Peyer's patch (tissue), 4 donors: Measurements from ENCODE around the gene ITGAV. TPM values are rescaled to one million over a fixed set of nuclear protein-coding genes. Genes with fewer than 3 reads are reported as not detected.

ENCODE experiments used
- DNase-seq, 3 donors: peaks; one replicate each; pipeline ENCODE4 v3.0.0-alpha.2; 2017 to 2019
- H3K27ac ChIP-seq, 4 donors: fragments of 200-600 bp; sonication (generic); one replicate each; pipeline ENCODE4 v1.5.1; 2016 to 2019
- H3K27me3 ChIP-seq, 2 donors: fragments of 200-600 bp; sonication (generic); one replicate each; pipeline ENCODE4 v1.5.1; 2019
- H3K36me3 ChIP-seq, 3 donors: fragments of 200-600 bp; sonication (generic); one replicate each; pipeline ENCODE4 v1.5.1; 2016 to 2019
- H3K4me1 ChIP-seq, 4 donors: fragments of 200-600 bp; sonication (generic); one replicate each; pipeline ENCODE4 v1.5.1; 2016 to 2019
- H3K4me3 ChIP-seq, 4 donors: fragments of 200-600 bp; sonication (generic); 1 replicate in 3 of 4; 2 replicates in 1 of 4; pipeline ENCODE4 v1.5.1; 2016 to 2019; ENCODE audit warnings: mild to moderate bottlenecking in 1 of 4
- H3K9me3 ChIP-seq, 4 donors: fragments of 200-600 bp; sonication (generic); one replicate each; pipeline ENCODE4 v1.5.1; 2016 to 2019; ENCODE audit warnings: mild to moderate bottlenecking in 1 of 4
- CTCF ChIP-seq, 6 experiments: fragments of 450-650 bp in 4 of 6; fragments of 200-600 bp in 2 of 6; sonication (generic) in 1 of 6; IDR thresholded peaks; one replicate each; pipeline ENCODE4 v1.5.1; 2017 to 2019; ENCODE audit warnings: antibody characterized with exemption in 6 of 6, mild to moderate bottlenecking in 3 of 6, moderate library complexity in 1 of 6
- POLR2A ChIP-seq, 2 donors: fragments of 450-650 bp; IDR thresholded peaks; one replicate each; pipeline ENCODE4 v1.5.1; 2017; ENCODE audit warnings: antibody characterized with exemption in 2 of 2, mild to moderate bottlenecking in 2 of 2, moderate library complexity in 2 of 2
- total RNA-seq, 4 donors: library from RNA; depleted of rRNA; stranded (reverse); fragments of >200 nt; gene quantifications; one replicate each; pipeline ENCODE4 v1.1.0, GENCODE V29; 2016

The ITGAV gene
- 10 to 100 TPM; 28.1 to 35.9 (median 31.2) TPM for total RNA-seq

DNA sequence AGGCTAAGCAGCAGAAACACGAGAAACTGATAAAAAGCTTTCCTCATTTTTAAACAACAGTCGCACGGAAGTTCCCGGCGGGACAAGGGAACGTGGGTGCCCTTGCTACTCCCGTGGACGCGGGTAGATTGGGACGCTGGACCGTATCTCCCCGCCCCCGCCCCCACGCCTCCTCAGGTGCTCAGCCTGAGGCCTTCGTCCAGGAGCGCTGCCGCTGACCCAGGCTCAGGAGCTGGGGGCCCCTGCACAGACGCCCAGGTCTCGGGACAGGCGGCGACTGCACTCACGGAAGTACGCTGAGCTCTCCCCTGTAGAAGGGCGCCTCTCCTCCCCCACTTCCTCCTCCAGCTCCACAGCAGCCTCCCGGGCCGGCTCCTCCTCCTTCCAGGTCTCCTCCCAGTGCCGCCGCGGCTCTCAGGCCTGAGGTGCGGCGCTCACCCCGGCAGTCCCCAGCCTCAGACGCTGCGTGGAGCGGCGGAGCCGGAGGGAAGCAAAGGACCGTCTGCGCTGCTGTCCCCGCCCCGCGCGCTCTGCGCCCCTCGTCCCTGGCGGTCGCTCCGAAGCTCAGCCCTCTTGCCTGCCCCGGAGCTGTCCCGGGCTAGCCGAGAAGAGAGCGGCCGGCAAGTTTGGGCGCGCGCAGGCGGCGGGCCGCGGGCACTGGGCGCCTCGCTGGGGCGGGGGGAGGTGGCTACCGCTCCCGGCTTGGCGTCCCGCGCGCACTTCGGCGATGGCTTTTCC, at the start of gene ITGAV:
Gene ITGAV, plus strand, starts transcription at position 445 of the 738 bp plus-strand sequence. Its CDS starts 283 bp downstream, at position 728.
- Histone ChIP-seq H3K4me3 (peak within 1 kb of the TSS; percentile 75 to 92 (median 80)), H3K36me3 (no peaks in the 10 kb centered on the region), H3K4me1 (peaks cover 0 to 17% (median 2%) of the 10 kb centered on the region in 4 donors), H3K27ac (peak within 1 kb of the TSS; percentile 83 to 93 (median 88)), H3K27me3 (no peaks in the 10 kb centered on the region), H3K9me3 (no peaks in the 10 kb centered on the region)
- peak; percentile 84 to 96 (median 96) for DNase-seq
- TF ChIP-seq CTCF (IDR thresholded peaks at IDR 0.05) (peak in 1 of 6 experiments; percentile 15), POLR2A (IDR thresholded peaks at IDR 0.05) (peak; percentile 90 to 95)

DNA sequence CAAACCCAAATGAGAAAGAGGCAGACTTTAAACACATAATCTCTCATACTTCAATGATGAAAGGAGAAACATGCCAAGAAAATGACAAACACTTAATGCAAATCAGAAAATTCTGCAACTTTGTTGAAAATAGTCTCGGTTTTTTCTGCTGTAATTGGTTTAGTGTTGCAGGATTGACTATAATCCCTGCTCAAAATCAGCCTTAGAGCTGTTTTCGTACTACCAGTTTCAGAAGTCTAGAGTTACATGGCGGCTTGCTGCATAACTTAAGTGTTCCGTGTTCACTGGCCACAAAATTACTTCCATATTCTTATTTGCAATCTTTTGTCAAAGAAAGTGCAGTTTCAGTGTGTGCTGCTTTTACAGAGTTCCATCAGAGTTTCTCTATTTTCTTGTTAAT, 48.9 kb upstream of the ITGAV start:
- no peaks in the 10 kb centered on the region for H3K4me1 ChIP-seq
- no peaks in the 10 kb centered on the region for H3K36me3 ChIP-seq
- DNase-seq, result no peak
- no peak overlapping the region for H3K4me3 ChIP-seq
- no peak for TF ChIP-seq POLR2A (IDR thresholded peaks at IDR 0.05)
- no peak for TF ChIP-seq CTCF (IDR thresholded peaks at IDR 0.05)
- H3K27ac ChIP-seq, result no peak overlapping the region
- no peaks in the 10 kb centered on the region for H3K9me3 ChIP-seq
- no peaks in the 10 kb centered on the region for H3K27me3 ChIP-seq

DNA sequence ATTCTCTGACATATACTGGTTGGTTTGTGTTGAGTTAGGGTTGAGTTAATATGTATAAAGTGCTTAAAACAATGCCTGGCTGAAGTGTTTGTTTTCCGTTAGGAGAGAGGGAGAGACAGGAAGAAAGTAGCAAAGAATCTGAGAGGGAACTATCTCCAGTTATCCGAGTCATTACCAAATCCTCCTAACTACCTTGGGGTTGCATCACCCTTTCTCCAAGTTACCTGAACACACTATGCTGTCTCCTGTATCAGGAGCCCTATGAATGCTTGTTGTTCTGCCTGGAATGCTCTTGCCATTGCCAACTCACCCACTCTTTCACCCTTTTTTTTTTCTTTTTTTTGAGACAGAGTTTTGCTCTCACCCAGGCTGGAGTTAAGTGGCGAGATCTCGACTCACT, 47.9 kb upstream of the ITGAV start:
- H3K27me3 ChIP-seq, result no peaks in the 10 kb centered on the region
- TF ChIP-seq CTCF (IDR thresholded peaks at IDR 0.05) (no peak), POLR2A (IDR thresholded peaks at IDR 0.05) (no peak)

DNA sequence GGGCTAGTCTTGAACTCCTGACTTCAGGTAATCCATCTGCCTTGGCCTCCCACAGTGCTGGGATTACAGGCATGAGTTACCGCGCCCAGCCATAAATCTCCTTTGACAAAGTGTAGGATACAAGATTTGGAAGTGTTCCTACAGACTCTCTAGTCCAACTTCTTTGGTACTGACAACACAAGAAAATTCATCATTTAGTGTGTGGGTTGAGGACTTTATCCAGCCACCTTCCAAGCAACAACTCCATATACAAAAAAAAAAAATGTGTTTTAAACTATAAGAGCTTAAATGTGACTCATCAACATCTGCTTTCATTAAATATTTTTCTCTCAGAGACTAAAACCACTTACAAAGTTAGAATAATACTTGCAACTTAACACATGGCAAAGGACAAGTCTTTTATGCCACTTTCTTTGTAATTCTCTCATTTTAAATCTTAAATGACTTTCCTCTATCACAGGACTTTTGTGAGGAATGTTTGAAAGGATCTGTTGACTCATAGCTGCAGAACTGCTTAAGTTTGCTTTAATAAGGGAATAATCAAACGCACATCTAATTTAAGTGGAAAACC, 46.2 kb upstream of the ITGAV start:
- Histone ChIP-seq H3K9me3 (no peaks in the 10 kb centered on the region), H3K36me3 (no peaks in the 10 kb centered on the region), H3K4me3 (no peak overlapping the region), H3K4me1 (no peaks in the 10 kb centered on the region), H3K27me3 (no peaks in the 10 kb centered on the region), H3K27ac (peak overlapping the region in 1 of 4 donors; percentile 11)
- DNase-seq, result no peak
- TF ChIP-seq POLR2A (IDR thresholded peaks at IDR 0.05) (no peak), CTCF (IDR thresholded peaks at IDR 0.05) (no peak)

More for the DNA sequence above, 47.9 kb upstream of the ITGAV start:
- Histone ChIP-seq H3K4me3 (no peak overlapping the region), H3K9me3 (no peaks in the 10 kb centered on the region), H3K27ac (no peak overlapping the region), H3K4me1 (no peaks in the 10 kb centered on the region), H3K36me3 (no peaks in the 10 kb centered on the region)
- DNase-seq, result no peak

DNA sequence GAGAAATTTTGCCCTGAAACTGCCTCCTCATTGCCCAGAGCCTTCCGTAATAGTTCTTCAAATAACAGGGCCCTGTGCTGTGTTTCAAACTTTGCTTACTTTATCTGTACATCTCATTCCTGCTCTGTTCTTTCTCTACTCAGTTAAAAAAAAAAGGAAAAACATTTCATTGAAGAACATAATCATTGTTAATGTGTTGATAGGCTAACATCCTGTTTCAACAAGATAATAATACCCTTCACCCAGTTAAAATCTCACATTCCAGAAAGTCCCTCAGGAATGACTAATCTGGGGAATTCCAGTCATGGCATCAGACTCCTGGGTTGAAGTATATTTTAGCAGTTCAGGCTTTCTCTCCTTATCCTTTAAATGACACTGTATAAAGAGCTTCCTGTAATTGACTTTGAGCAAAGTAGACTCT, 45.6 kb upstream of the ITGAV start:
- H3K4me1 ChIP-seq, result no peaks in the 10 kb centered on the region
- H3K27ac ChIP-seq, result peak overlapping the region in 1 of 4 donors; percentile 11
- TF ChIP-seq CTCF (IDR thresholded peaks at IDR 0.05) (no peak), POLR2A (IDR thresholded peaks at IDR 0.05) (no peak)
- H3K9me3 ChIP-seq, result no peaks in the 10 kb centered on the region
- H3K27me3 ChIP-seq, result no peaks in the 10 kb centered on the region
- H3K4me3 ChIP-seq, result no peak overlapping the region
- no peaks in the 10 kb centered on the region for H3K36me3 ChIP-seq
- DNase-seq, result no peak
